Measurements from ENCODE around the gene HEXA.

Gene HEXA

DNA sequence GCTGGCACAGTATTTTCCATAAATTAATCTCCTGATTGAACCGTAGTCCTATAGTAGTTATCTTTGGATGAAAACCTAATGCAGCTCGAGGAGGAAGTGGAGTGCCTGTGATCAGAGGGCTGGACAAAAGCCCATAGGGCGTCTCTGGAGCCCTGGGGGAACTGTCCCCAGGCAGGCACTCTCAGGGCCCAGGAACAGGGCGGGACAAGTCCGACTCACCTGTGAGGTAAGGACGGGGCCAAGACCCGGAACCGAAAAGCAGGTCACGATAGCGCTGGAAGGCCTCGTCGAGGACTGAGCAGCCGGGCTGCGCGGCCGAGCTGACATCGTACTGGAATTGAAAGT is 341 bp downstream of the HEXA start:
- DNase-seq (ENCODE audit: low spot score), result peak; percentile 84

DNA sequence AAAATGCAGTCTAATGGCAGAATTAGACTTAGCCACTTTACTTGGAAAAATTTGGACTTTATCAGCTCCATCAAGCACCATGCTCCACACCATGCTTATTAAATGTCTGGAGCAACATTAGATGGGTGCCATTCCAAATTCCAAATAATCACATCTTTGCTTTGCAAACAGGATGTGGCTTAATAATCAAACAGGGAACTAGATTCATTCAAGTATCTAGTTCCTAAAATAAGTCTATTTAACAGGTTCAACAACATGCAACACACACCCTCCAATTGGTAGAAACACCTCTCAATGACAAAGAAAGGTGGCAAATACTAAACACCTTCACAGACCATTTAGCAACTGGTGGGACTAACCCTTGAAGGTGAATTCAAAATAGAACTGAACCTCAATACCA is 3.5 kb downstream of the HEXA start:
- no peak for DNase-seq (ENCODE audit: low spot score)

DNA sequence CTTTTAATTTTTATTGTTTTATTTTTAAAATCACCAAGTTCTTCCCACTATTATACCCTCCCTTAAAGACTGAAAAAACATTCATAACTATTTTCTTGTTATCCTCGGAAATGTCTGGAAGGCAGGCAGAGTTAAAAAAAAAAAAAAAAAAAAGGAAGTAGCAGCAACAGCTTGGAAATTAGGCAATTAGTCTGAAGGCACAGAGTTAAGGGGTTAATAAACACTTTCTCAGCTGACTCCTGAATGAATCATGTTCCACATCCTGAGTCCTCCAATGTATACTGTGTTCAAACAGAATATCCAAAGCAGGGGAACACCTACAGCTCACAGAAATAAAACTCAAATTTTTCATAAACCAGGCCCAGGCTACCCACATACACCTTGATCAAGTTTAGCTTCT is 5.8 kb downstream of the HEXA start:
- peak; percentile 56 for DNase-seq (ENCODE audit: low spot score)

DNA sequence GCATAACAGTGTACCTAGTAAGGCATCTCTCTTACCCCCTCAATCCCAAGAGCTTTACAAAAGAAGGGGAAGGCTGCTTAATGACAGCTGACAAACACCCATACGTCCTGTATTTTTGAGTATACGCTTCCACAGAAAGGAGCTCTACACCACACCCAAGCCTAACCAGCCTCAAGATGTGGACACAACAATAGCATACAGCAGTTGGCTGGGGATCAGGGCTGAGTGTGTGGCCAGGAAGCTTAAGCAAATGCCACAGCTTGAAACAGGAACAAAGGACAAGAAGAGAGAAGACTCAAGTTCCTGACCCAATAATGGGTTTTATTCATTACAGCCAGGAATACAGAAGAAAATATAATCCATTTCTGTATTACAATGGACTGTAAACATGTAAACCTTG is 6.9 kb downstream of the HEXA start:
- DNase-seq (ENCODE audit: low spot score), result peak; percentile 23

DNA sequence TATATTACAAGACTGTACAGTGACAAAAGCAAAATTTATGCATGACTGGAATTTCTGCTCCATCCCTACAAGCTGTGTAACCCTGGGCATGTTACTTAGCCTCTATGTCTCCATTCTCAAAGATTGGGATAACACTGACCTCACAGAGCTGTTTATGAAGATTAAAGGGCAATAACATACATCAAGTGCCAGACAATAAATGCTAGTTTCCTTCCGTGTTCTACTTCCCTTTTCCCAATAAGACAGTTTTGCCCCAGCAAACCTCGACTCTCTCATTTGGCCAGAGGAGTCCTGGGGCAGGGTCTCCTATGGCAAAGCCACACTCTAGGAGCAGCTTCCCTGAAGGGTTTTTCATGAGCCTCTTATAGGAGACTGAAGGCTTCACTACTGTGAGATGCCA is 7.5 kb downstream of the HEXA start:
- no peak for DNase-seq (ENCODE audit: low spot score)

DNA sequence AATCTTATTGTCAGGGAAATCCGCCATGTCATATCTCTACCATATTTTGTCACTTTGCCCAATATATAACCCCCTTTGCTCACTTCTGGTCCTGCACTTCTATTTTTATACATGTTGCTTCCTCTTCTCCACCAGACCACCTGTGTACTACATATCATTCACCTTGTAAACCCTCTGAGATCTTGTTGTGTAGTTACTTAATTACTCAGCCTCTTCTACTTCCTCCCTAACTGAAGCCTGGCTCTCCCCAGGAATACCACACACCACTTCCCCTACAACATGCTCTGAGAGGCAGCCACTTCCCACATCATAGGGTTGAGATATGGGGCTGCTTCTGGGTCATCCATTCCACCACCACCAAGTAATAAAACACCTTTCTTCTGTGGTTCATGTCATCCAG is 10.0 kb downstream of the HEXA start:
- DNase-seq (ENCODE audit: low spot score), result peak; percentile 49

DNA sequence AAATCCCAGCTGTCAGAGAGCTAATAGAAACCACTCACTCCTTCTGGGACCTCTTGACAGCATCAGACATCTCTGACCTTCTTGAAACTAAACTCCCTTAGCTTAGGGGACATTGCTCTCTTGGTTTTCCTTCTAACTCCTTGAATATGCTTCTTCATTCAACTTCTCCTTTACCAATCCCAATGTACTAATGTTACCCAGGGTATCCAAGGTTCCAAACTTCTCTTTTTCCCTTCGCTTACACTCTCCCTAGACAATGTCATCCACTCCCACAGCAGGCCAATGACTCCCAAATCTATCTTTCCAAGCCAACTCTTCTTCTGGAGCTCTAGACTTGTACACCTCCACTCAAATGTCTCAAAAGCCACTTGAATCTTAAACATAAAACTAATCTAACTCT is 14.6 kb downstream of the HEXA start:
- no peak for DNase-seq (ENCODE audit: low spot score)

DNA sequence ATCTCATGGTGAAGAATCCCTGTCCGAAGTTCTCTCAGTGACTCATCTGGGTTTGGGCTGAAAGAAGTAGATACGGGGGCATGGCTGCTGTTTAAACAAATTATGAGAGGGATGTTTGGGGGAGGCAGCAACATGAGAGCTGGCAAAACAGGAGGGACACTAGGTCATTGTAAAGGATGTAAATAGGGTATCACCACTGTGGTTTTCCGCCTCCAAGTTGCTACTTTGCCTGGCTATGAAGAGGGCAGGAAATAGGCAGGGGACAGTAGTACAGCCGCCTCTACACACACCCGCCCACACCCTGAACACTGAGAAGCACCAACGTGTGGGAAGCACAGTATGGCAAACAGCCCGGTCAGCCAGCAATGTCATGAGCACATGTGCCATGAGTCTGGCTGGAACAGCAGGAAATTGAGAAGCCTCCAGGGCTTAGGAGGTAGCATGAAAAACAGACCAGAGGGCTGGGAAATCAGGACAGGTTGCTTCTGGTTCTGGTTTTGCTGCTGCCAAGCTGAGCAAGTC is 17.1 kb downstream of the HEXA start:
- peak; percentile 47 for DNase-seq (ENCODE audit: low spot score)

DNA sequence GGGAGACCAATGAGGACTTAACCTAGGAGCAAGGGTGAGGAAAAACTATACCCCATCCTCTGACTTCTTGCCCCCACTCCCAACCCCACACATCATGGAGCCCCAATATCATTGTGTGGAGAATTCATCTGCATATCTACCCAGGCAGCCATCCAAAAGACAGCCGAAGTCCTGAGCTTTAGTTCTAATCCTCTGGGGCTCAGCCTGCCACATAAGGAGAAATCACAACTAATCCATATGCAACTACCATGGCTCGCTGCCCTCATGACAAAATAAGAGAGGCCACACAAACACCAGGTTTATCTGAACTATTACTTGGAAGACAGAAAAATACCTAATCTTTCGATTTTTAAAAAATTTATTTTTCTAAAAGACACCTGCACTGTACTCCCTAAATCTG is 17.7 kb downstream of the HEXA start:
- DNase-seq (ENCODE audit: low spot score), result no peak

DNA sequence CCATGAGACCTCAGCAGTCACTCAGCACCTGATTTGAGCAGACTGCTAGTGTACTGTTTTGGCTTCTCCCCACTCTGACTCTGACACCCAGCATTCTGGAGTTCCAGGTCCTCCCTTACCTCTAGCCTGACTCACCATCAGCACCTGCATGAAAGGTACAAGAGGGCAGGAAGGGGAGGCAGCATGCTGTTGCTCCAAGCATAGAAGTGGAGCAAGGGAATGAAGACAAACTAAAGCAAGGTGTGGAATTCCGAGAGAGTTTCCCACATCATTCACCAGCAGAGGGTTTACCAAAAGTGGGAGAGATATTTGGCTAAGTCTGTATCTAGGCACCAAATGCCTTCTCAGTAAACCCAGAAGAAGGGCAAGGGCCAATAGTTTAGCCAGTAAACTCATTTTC is 21.3 kb downstream of the HEXA start:
- DNase-seq (ENCODE audit: low spot score), result no peak

DNA sequence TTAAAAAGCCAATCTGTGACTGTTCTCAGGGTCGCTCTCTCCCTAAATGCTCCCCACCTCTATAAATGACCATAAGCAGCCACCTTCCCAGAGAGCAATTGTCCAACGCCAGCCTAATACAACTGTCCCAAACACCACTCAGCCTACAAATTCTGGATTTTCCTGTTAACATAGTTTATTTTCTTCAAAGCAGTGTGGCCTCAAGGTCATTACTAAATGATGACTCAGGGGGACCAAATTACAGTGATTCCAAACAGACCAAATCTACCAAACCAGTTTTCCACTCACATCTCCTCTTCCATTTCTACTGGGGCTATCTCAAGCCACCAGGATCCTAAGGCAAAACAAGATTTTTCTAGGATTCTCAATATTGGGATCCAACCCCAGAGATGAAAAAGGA is 22.5 kb downstream of the HEXA start:
- no peak for DNase-seq (ENCODE audit: low spot score)

DNA sequence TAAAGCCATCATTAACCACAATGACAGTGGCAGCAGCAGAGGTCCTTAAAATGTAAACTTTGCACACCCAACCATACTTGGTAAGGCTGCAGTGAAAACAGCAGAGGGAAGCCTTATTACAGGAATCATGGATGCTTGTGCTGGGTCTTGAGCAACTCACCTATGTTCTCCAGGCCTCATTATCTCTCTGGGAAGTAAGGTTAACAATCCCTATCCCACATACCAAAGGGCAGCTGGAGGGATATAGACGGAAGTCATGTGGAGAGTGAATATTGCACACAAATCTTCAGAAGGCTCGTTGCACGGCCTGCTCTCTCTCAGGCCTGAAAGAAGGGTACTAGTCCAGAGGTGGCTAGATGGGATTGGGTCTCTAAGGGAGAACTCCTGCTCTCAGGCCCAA is 30.0 kb downstream of the HEXA start:
- no peak for DNase-seq (ENCODE audit: low spot score)

DNA sequence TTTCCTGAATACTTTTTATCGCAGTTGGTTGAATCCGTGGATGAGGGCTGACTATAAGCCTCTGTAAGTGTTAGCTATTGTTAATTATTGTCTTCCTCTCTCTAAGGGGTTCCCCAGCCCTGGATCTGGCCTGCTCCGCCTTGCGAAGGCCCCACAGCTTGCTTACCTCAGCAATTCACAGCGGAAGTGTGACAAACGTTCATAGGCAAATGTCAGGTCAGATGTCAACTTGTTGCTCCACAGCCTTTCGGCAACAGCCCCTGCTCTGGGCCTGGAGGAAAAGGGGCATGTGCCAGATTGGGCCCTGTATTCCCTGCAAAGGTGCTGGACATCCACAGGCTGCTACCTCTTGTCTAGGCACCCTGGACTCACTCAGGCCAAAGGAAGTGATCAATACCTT is 30.5 kb downstream of the HEXA start:
- DNase-seq (ENCODE audit: low spot score), result no peak

DNA sequence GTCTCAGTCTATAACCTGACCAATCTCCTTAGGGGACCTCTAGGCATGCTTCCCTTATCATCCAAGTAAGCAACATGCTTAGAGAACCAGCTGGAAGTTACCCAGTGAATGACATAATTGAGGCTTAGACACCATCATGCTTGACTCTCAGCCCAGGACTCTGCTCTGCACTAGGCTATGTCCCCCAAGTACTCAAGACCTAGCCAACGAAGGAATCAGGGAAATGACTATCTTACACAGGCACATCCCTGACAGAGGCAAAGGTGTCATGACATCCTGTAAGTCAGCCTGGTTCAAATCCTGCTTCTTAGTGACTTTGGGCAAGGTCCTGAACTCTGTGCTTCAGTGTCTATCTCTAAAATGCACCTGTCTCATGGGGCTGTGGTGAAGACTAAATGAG is 31.2 kb downstream of the HEXA start:
- DNase-seq (ENCODE audit: low spot score), result no peak

DNA sequence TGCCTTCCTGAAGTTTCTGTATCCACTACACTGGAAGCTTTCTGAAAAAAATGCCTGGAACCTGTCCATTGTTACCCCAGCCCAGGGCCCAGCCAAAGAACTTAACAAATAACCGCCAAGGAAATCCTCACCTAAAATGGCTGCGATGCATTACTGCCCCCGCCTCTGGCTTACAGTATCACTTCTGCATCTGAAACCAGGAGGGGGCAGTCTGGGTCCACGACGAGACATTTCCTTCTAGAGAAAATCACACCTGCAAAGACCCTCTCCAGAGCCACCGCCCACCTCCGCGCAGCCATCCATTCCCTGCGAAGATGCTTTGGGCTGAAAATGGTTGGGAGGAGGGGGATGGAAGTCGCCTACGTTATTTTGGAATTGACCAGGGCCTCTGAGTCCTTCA is 33.4 kb downstream of the HEXA start:
- DNase-seq (ENCODE audit: low spot score), result peak; percentile 34

DNA sequence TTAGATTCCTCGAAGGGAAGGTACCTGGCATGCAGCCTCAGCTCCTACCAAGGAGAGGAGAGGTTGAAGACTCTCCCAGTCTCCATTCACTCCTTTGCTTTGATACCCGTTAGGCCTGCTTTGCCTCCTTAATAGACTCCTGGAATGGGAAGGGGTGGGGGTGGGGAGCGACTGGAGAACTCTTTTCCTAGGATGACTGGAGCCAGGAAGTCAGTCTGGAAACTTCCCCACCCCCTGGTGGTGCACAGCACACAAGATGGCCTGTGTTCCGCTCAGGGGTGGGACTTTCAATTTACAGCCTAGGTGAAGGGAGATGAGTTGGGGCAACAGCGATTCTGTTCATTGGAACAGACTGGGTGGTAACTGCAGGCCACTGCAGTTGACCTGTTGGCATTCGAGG is 34.5 kb downstream of the HEXA start:
- DNase-seq (ENCODE audit: low spot score), result peak; percentile 8

DNA sequence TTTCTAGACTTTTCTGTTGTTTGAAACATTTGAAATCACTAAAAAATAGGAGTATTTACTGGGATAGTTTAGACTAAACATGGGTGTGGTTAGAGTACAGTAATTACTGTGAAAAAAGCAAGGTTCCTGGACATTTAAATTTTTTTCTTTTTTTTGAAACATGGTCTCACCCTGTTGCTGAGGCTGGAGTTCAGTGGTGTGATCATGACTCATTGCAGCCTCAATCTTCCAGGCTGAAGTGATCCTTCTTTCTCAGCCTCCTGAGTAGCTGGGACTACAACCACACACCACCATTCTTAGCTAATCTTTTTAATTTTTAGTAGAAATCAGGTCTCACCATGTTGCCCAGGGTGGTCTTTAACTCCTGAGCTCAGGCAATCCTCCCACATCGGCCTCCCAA is 35.4 kb downstream of the HEXA start:
- DNase-seq (ENCODE audit: low spot score), result no peak

DNA sequence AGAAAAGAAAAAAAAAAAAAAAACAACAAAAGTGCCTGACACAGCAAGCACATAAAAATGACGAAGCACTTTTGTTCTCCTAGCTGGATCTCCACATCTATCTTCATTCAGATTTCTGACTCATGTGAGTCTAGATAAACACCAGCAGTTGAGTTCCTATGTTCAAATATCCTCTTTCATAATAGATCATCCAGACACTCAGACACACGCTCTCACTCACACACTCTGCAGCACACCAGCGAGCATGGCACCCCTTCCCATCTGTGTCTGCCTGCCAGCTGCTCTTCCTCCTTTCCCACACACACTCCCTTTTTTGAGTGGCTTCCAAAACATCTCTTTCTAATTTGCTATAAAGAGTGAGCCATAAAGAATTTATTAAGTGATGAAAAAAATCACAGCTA is 36.0 kb downstream of the HEXA start:
- DNase-seq (ENCODE audit: low spot score), result peak; percentile 56

DNA sequence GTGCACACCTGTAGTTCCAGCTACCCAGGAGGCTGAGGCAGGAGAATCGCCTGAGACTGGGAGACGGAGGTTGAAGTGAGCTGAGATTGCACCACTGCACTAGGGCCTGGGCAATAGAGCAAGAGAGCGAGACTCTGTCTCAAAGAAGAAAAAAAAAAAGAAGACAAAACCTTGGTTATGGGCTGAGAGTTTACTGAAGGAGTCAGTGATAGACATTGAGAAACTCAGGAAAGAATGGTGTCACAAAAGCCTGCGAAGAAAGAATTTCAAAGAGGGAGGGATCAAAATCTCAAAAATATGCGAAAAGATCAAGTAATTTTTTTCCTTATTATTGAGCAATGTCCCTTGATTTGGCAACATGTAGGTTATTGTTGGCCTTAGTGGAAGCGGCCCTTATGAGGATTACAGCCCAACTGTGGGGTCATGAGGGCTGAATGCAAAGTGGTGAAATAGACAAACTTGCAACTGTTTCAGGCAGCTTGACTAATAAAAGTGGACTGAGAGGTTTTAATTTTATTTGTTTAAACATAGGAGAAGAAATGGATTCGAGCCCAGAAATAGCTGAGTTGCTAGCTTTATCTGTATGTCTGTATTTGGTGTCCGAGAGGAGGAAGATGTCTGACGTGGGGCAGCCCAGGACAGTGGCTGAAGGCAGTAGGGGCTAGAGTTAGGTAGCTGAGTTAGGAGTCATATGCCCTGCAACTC is 37.0 kb downstream of the HEXA start:
- no peak for DNase-seq (ENCODE audit: low spot score)

DNA sequence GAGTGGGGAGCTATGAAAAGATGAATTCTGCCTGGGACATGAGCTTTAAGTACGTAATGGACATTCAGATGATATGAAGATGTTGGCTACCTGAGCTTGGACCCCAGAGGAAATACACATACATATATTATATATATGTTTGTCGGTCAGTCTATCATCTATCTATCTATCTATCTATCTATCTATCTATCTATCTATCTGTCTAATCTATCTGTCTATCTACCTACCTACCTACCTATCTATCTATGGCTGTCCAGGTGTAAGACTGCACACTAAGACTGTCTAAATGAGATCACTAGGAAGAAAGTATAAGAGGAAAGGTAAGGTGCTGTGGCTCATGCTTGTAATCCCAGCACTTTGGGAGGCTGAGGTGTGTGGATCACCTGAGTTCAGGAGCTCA is 37.7 kb downstream of the HEXA start:
- DNase-seq (ENCODE audit: low spot score), result no peak

DNA sequence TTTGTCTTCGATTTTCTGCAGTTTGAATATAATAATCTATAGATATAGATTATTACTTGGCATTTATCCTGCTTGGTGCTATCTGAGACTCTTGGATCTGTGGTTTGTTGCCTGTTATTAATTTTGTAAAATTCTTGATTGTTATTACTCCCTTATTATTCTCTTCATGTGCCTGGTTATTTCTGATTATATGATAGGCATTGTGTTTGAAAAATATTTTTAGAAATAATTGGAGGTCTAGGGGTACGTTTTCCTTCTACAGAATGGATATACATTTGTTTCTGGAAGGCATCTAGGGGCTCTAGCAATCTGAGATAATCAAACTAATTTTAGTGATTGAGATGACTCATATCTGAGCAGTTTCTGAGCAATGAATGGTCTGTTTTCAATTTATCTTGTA is 41.0 kb downstream of the HEXA start:
- no peak for DNase-seq (ENCODE audit: low spot score)

DNA sequence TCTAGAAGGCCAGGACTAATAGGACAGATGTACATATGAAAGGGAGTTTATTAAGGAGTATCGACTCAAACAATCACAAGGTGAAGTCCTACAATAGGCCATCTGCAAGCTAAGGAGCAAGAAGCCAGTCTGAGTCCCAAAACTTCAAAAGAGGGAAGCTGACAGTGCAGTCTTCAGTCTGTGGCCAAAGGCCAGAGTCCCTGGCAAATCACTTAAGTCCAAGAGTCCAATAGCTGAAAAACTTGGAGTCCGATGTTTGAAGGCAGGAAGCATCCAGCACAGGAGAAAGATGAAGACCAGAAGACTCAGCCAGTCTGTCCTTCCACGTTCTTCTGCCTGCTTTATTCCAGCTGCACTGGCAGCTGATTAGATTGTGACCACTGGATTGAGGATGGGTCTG is 44.8 kb downstream of the HEXA start:
- DNase-seq (ENCODE audit: low spot score), result no peak

DNA sequence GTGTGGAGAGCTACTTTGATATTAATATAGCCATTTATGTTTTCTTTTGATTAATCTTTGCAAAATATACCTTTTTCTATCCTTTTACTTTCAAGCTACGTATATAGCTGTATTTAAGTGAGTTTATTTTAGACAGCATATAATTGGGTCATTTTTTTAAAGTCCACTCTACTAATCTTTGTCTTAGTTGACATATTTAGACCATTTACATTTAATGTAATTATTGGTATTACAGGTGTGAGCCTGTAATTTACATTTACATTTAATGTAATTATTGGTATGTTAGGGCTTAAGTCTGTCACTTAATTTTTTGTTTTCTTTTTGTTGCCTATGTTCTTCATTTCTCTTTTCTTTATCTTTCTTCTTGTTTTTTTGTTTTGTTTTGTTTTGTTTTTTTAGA is 52.1 kb downstream of the HEXA start:
- no peak for DNase-seq (ENCODE audit: low spot score)

DNA sequence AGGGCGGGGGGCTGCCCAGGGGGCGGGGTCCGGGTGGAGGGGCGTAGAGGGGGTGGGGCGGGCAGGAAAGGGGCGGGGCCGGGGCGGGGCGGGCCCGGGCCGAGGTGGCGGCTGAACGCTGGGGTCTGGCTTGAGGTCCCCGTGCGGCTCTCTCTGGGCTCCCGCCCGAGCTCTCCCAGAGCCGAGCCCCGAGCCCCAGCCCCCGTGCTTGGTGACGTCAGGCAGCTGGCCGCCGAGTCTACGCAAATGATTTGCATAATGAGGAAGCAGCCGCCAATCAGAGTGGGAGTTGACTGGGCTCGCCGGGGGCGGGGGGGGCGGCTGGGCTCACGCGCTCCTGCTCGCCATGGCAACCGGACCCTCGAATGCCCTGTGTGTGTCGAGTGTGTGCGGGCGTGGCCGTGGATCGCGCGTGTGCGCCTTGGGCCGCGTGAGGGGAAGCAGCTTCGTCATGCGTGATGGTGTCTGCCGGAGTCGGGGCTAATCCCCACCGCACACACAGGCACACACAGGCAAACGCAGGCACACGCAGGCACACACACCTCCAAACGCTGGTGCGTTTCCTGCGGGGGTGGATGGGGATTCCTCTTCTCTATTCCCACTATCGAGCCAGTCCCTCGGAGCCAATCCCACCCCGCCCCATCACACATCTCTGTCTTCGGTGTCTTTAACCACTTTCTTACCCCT is 55.7 kb downstream of the HEXA start, which contains the start of gene CELF6:
Gene CELF6, minus strand, starts transcription at position 173 of the 687 bp plus-strand sequence. CDS start 283 bp downstream, outside the sequence.
- DNase-seq (ENCODE audit: low spot score), result peak; percentile 70
